ENCODE measurements around the gene MREG.

MREG gene

DNA sequence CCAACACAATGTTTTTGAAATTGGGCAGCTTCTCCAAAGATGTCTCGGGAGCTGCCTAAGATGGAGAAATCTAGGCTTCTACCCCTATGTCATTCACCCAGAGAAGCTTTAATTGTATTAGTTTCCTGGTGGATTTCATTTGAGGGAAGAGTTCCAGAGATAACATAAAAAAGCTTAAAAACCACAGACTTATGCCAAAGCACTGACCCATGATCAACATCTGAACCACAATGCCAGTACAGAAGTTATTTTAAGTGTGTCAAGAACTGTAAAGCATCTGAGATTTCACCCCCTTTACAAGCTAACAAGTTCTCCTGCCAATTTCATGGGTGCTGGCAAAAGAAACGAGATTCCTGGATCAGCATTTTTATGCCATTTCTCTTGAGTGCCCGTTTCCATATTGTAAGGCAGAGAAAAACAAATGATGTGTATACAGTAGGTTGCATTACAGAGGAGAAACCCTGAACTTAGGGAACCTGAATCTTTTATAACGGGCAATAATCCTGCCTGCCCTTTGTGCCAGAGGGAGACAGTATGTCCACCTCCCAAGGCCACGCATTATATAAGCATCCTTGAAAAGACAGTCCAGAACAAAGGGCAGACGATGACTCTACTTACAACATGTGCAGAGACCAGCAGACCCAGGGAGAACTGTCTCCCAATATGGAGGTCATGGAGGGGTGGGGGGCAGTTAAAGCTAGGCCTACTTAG is 44.1 kb downstream of the MREG start:
- no peak overlapping the region for H3K4me3 ChIP-seq (ENCODE audit: low read depth, low read length)
- TF ChIP-seq, protein P1, sequence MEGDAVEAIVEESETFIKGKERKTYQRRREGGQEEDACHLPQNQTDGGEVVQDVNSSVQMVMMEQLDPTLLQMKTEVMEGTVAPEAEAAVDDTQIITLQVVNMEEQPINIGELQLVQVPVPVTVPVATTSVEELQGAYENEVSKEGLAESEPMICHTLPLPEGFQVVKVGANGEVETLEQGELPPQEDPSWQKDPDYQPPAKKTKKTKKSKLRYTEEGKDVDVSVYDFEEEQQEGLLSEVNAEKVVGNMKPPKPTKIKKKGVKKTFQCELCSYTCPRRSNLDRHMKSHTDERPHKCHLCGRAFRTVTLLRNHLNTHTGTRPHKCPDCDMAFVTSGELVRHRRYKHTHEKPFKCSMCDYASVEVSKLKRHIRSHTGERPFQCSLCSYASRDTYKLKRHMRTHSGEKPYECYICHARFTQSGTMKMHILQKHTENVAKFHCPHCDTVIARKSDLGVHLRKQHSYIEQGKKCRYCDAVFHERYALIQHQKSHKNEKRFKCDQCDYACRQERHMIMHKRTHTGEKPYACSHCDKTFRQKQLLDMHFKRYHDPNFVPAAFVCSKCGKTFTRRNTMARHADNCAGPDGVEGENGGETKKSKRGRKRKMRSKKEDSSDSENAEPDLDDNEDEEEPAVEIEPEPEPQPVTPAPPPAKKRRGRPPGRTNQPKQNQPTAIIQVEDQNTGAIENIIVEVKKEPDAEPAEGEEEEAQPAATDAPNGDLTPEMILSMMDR (IDR thresholded peaks at IDR 0.05; ENCODE audit: low read depth, low read length), result no peak

- H3K4me3 ChIP-seq (ENCODE audit: low read depth, low read length), result no peak overlapping the region
- TF ChIP-seq, protein P1 (IDR thresholded peaks at IDR 0.05; ENCODE audit: low read depth, low read length), result no peak
Measured at GRCh38 chr2:215968499-215968898, 44.9 kb downstream of the MREG start.

DNA sequence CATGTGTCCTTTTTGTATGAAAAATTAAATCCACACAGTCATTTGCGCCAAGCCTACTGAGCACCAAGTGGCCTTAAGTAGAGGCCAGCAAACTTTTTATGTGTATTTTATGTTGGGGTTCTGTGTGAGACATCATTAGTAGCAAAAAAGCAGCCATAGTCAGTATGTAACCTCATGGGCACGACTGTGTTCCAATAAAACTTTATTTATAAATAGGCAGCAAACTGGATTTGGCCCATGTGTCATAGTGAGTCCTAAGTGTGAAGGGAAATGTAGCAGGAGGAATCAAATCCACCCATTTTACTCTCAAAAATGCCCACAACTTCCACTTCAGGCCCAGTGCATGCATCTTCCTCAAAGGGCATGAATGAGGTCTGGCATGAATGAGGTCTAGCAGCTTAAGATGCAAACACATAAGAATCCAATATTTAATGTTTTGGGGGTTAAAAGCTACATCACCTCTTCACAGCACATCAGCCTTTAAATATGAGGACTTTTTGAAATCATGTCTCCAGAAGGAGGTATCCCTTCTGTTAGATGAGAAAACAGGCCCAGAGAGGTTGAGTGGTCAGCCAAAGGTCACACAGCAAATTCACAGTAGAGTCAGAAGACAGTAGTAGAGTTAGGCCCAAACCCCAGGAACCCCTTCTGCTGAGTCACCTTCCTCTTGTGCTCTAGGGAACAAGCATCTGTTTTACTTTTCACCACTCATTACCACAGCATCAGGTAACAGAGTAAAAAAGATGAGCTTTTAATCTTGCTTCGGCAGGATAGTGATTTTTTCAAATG is 45.6 kb downstream of the MREG start:
- no peak overlapping the region for H3K4me3 ChIP-seq (ENCODE audit: low read depth, low read length)
- TF ChIP-seq, protein P1 (IDR thresholded peaks at IDR 0.05; ENCODE audit: low read depth, low read length), result no peak

GRCh38 chr2:215966951-215967350 is 46.4 kb downstream of the MREG start:
- no peak overlapping the region for H3K4me3 ChIP-seq (ENCODE audit: low read depth, low read length)
- TF ChIP-seq, protein P1 (IDR thresholded peaks at IDR 0.05; ENCODE audit: low read depth, low read length), result no peak

DNA sequence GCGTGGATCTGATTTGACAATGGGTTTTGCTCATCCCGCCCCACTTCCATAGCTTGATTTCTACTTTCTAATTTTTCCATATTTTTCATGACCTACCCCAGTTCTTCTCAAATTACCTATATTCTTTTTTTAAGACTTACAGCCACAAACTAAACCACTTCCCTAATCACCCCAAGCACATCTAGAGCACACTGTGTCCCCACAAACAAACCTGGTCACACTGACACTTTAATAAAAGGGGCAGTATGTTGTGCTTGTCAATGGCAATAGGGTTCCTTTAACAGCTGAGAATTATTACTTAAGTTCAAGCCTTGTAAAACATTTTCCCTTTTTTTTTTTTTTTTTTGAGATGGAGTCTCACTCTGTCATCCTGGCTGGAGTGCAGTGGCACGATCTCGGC is 47.1 kb downstream of the MREG start:
- no peak overlapping the region for H3K4me3 ChIP-seq (ENCODE audit: low read depth, low read length)
- TF ChIP-seq, protein P1 (IDR thresholded peaks at IDR 0.05; ENCODE audit: low read depth, low read length), result no peak

GRCh38 chr2:215965532-215966165 is 47.7 kb downstream of the MREG start:
- H3K4me3 ChIP-seq (ENCODE audit: low read depth, low read length), result no peak overlapping the region
- TF ChIP-seq, protein P1 (IDR thresholded peaks at IDR 0.05; ENCODE audit: low read depth, low read length), result no peak

GRCh38 chr2:215961981-215962380 is 51.4 kb downstream of the MREG start:
- TF ChIP-seq, protein P1 (IDR thresholded peaks at IDR 0.05; ENCODE audit: low read depth, low read length), result no peak
- no peak overlapping the region for H3K4me3 ChIP-seq (ENCODE audit: low read depth, low read length)

Data from WI38 (cell line).